ENCODE measurements around the gene DNAH8.

The DNAH8 gene

GRCh38 chr6:38976801-38977500 is 261.8 kb downstream of the DNAH8 start:
- DNase-seq: no peak

DNA sequence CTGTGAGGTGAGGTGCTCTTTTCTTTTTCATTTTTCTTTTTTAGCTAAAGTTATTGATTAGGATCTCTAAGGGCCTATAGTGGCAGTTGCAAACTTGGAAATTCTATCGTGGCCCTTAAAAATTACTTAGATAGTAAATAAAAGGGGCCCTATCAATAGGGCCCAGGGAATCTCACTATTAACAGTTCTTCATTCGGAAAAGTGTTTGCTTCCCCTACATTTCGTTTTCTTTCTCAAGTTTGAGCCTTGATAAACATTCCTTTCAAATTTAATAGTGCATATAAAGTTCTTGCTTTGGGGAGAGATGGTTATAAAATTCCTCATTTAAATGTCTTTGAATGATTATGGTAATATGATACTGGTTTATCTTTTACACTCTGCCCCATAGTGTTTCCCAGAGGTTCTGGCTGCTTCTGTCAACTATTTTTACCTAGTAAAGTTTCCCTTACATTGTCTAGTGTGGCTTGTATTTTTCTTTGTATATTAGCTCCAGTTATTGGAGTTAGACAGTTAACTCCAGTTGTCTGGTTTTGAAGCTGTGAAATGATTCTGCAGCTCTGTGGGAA is 263.1 kb downstream of the DNAH8 start:
- DNase-seq: no peak

DNA sequence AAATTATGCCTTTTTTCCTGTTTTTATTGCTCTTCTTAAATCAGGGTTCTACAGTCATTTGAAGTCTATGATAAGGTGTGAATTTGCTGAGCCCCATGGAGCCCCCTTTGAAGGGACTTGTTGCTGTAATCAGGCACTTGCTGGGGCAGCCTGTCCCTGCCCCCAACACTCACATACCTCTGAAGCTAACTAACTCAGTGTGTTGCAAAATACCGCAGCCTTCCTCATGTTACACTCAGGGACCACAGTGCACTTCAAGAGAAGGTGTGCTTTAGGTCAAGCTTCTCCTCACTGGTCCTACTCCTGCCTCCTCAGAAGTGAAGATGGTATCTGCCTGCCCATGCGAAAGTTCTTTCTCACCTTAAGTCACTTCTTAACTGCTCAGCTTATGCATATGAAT is 267.4 kb downstream of the DNAH8 start:
- DNase-seq: no peak

GRCh38 chr6:38984723-38985122 is 269.6 kb downstream of the DNAH8 start:
- DNase-seq: no peak

DNA sequence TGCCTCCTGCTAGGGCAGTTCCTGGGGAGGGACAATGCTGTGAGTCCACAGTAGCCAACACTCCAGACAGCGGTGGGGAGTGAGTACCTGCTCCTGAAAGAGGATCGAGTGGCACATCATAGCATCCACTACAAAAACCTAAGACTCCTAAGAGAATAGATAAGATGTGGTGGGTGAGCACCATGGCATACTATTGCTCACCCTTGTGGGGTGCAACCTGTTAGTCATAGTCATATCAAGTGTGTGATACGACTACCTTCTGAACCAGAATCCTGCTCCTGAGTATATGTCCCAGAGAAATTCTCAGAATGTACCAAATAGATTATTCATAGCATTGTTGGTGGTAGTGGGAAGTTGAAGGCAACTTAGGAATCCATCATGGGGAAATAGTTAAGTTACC is 270.7 kb downstream of the DNAH8 start:
- DNase-seq: no peak

DNA sequence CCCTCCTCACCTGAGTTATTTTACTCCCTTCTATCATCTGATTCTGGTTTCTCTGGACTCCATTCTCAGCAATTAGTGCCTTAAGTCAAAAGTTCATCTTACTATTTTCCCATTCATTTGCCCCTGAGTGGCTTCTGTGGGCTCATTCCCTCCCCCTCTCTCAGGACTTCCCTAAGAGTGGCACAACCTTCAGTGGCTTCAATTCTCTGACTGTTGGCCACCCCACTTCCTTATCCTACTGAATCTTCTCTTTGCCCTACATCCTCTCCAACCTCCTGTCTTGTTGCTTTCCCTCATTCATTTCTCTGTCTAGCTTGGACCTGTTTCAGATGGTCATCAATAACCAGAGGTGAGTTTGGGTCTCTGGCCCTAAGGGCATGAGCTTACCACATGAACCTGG is 272.4 kb downstream of the DNAH8 start:
- peak in 2 of 3 donors; percentile 4 to 15 for DNase-seq

DNA sequence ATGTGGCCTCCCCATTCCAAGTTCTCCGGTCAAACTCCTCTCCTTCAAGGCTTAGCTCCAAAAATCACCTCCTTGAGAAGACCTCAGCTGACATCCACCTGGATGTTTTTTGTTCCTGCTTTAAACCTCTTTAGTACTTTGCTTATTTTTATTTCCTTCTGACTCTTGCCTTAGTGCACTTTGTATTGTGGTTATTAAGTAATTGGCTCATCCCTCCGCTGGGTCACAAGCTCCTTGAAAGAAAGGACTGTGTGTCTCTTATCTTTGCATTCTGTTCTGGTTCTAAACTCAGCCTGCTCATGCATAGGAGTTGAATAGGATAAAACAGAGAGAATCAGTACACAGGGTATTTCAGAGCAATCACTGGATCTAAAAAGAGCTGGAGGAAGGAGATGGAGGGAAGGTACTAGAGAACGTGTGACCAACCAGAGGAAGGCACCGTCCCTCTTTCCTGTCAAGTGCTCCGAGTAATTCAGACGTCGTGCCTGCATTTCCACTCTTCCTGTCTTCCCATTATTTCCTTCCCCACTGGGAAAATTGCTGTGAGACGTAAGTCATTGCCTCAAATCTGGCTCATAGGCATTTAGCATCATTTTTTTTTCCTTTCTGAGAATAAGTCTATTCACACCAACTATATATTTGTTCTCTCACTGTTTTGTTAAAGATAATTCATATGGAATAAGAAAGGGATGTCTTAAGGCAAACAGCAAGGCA is 273.8 kb downstream of the DNAH8 start:
- DNase-seq: no peak

DNA sequence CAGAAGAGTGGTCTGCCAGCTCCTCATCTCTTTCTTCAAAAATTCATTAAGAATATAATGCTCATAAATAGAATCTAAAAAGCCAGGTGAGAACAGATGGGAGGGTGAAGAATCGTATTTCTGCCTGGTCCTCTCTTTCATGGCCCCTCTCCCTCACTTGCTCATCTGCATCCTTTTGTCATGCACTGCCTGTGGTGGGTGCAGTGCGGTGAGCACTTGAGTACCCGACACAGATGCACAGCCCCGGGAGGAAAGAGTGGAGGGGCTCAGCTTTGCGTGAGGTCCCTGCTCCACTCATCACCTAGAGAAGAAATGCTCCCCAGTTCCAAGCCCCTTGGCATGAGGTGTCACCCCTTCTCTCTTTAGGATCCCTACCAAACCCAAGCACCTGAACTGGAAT is 275.4 kb downstream of the DNAH8 start:
- DNase-seq: no peak

DNA sequence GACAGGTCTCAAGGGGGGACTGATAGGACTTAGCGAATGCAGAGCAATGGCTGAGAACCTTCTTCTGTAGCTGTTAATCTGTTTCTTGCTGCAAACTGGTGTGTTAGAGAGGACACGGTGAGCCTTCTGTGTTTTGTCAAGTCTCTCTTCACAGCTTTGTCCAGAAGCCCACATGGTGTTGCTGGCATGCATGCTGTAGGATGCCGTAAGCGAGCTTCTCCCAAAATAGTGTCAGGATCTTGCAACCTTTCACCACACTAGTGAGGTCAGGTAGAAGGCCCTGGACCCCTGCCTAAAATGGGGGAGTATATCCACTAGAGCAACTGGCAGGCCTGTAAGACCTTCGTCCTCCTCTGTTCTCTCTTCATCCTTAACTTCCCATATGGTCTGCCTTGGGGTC is 281.6 kb downstream of the DNAH8 start:
- no peak for DNase-seq

GRCh38 chr6:38997128-38997761 is 282.1 kb downstream of the DNAH8 start:
- peak in 2 of 3 donors; percentile 16 to 40 for DNase-seq

GRCh38 chr6:39003072-39003471 is 288.0 kb downstream of the DNAH8 start:
- DNase-seq: peak in 2 of 3 donors; percentile 4 to 7

GRCh38 chr6:39003492-39003891 is 288.4 kb downstream of the DNAH8 start:
- DNase-seq: no peak

DNA sequence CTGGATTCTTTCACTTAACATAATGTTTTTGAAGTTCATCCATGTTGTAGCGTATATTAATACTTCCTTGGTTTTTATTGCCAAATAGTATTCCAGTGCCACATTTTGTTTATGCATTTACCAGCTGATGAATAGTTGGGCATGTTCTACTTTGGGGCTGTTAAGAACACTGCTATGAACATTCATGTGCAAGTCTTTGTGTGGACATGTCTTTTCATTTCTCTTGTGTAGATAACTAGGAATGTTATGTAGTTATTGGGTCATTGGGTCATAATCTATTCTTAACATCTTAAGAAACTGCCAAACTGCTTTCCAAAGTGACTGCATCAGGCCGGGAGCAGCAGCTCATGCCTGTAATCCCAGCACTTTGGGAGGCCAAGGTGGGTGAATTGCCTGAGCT is 289.7 kb downstream of the DNAH8 start:
- no peak for DNase-seq

DNA sequence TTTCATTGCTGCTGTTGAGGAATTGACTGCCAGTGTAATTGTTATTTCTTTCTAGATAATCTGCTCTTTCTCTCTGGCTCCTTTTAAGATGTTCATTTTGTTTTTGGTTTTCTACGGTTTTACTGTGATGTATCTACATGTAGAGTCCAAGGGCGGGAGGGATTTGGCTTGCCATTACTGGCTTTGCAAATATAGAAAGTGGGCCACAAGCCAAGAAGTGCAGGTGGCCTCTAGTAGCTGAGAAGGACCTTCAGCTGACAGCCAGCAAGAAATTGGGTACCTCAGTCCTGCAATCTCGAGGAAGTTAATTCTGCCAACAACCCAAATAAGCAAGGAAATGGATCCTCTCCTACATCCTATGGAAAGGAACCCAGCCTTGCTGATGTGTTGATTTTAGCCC is 290.7 kb downstream of the DNAH8 start:
- DNase-seq: no peak

GRCh38 chr6:39007575-39007974 is 292.5 kb downstream of the DNAH8 start:
- no peak for DNase-seq

DNA sequence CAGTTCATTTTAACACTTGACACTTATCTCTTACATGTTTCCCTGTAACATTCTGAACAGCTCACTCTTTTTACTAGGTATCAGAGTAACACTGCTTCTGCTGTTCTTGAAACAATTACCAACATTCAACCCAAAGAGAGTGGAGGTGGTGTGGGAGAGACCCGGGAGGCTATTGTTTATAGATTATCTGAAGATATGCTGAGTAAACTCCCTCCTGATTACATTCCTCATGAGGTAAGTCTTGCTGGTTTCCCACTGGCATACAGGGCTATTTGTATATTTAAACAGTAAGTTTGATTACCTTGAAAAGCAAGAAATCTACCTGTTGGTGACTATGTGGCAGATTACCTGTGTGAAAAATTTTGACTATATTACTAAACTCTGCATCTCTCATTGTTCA is 293.6 kb downstream of the DNAH8 start:
- DNase-seq: no peak

GRCh38 chr6:39009476-39009875 is 294.4 kb downstream of the DNAH8 start:
- no peak for DNase-seq

DNA sequence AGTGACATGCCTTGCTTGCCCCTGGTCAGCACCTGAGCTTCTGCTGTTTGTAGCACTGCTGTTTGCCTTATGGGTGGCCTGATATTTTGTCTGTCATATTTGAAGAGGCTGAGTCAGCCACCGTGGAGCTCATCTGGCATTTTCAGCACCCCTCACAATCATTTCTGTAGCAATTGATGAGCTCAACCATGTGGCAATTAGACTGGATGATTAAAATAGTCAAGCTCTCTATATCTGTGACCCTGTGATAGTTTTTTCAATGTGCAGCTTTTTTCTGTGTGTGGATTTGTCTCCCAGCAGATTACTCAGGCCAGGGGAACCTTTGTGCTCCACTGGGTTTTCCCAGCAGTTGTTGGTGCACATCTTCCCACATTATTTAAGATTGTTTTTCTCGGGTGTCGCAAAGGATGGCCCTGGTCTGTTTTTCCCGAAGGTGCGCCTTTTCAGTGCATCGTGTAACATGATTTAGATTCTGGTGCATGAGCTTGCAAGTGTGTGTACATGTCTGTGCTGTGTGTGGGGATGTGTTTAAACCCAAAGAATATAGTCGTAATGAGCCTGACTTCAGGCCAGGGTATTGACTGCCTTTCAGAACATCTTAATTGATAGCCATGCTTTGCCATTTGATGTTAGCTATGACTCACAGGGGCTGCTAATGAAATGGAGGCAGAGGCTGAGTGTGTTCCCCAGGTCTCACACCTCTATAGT is 301.9 kb downstream of the DNAH8 start:
- DNase-seq: no peak

DNA sequence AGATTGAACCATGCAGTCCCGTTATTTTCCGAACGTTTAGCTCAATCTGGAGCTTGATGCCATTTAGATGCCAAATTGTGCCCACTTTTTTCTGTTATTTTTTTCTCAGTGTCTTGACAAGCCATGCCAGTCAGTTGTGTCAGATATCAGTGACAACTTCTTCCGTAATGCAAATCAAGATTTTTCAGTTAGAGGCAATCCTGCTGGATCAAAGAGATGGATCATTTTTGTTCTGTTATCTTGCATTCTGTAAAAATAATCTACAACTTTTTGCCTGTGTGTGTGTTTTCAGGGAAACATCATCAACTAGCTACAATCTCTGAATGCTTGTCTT is 302.4 kb downstream of the DNAH8 start:
- no peak for DNase-seq

DNA sequence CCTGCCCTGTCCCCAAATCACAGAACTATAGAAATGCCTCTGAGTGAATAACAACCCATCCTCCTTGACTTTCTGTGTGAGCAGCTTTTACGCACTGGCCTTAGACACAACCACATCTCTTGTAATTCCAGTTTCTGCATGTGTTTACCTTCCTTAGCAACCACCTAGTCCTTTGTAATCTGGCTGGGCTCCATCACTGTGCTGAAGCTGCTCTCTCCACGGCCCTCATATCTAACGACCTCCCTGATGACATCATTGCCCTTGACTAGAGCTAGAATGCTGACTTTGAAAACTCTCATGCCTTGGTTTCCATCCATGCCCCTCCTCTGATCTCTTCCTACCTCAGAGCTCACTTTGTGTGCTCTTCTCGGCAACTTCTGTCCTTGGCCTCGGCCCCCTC is 303.0 kb downstream of the DNAH8 start:
- no peak for DNase-seq

DNA sequence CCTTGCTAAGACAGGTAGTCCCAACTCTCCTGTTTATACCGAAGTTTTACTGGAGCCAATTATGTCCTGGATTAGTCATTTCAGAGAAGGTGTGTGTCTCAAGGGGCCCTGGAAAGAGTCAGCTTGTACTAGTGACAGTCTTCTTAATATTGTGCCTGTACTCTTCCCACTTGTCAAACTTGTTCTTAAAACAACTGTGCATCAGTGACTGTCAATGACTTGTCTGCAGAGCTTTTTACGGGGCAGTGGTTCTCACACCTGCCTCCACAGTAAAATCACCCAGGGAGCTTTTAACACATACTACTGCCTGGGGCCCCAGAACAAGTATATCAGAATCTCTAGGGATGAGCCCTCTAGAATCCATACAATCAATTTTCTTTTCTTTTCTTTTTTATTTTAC is 305.0 kb downstream of the DNAH8 start:
- DNase-seq: no peak

DNA sequence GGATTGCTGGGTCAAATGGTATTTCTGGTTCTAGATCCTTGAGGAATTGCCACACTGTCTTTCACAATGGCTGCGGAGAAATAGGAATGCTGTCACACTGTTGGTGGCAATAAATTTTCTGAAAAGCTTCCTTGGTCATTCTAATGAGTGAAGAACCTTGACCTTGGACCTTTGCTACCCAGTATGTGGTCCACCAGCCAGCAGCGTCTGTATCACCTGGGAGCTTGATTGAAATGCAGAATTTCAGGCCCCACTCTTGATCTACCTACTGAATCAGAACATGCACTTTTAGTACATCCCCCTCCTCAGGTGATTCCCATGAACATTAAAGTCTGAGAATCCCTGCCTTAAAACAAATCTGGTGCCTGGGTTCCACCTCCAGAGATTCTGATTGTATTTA is 305.9 kb downstream of the DNAH8 start:
- no peak for DNase-seq

- no peak for DNase-seq
Observed at GRCh38 chr6:39021779-39022178, 306.7 kb downstream of the DNAH8 start.
